Mucosa of rectum (tissue), 2 donors: Measurements from ENCODE around the gene GPR132.

Experiments used
- H3K27ac ChIP-seq, 2 donors: one replicate each; pipeline ENCODE4 v1.7.0; 2013; ENCODE audit warnings: inconsistent platforms in 2 of 2, low read depth in 2 of 2, low read length in 2 of 2
- H3K27me3 ChIP-seq, 2 donors: one replicate each; pipeline ENCODE4 v1.7.0; 2013; ENCODE audit warnings: low read length in 2 of 2; ENCODE audit not compliant: control insufficient read depth in 2 of 2, insufficient read depth in 2 of 2
- H3K36me3 ChIP-seq, 2 donors: one replicate each; pipeline ENCODE4 v1.7.0; 2013; ENCODE audit warnings: low read length in 2 of 2; ENCODE audit not compliant: control insufficient read depth in 2 of 2, insufficient read depth in 2 of 2
- H3K4me1 ChIP-seq, 2 donors: one replicate each; pipeline ENCODE4 v1.7.0; 2013; ENCODE audit warnings: low read length in 2 of 2, mild to moderate bottlenecking in 1 of 2; ENCODE audit not compliant: control insufficient read depth in 2 of 2, insufficient read depth in 2 of 2
- H3K4me3 ChIP-seq, 2 donors: one replicate each; pipeline ENCODE4 v1.7.0; 2013; ENCODE audit warnings: low read length in 2 of 2
- H3K9ac ChIP-seq, 2 donors: one replicate each; pipeline ENCODE4 v1.7.0; 2013; ENCODE audit warnings: low read length in 2 of 2, low read depth in 1 of 2, mild to moderate bottlenecking in 1 of 2
- H3K9me3 ChIP-seq, 2 donors: one replicate each; pipeline ENCODE4 v1.7.0; 2013; ENCODE audit warnings: low read length in 2 of 2; ENCODE audit not compliant: control insufficient read depth in 2 of 2
- donor health status: healthy.
- donor health status: Normal muscosa, but diverticular disease.

Gene GPR132

DNA sequence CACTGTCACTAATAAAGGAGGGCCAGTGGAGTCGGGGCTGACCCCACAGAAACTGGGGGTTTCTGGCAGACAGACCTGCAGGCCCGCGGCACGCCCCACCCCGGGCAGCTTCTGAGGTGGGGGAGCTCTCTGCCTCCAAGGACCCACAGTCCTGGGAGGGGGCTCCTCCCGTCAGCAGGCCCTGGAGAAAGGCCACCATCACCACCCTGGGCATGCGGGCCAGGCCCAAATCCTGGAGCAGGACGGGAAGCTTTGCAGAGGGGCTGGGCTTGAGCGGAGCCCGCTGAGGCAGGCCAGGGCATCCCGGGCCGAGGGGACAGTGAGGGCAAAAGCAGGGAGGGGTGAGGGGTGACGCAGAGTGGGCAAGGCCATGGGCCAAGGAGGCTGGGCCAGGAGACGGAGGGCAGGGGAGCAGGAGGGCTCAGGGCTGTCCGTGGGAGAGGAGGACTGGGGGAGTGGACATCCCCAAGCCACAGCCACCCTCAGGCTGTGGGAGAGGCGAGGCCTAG, 11.1 kb upstream of the GPR132 start:
- H3K27me3 ChIP-seq = peaks cover 4 to 5% of the 10 kb centered on the region in 2 donors
- no peaks in the 10 kb centered on the region for H3K36me3 ChIP-seq
- H3K9me3 ChIP-seq = no peaks in the 10 kb centered on the region
- no peak overlapping the region for H3K27ac ChIP-seq
- peaks cover 0 to 4% of the 10 kb centered on the region in 2 donors for H3K4me1 ChIP-seq
- no peak overlapping the region for H3K4me3 ChIP-seq
- no peak overlapping the region for H3K9ac ChIP-seq

DNA sequence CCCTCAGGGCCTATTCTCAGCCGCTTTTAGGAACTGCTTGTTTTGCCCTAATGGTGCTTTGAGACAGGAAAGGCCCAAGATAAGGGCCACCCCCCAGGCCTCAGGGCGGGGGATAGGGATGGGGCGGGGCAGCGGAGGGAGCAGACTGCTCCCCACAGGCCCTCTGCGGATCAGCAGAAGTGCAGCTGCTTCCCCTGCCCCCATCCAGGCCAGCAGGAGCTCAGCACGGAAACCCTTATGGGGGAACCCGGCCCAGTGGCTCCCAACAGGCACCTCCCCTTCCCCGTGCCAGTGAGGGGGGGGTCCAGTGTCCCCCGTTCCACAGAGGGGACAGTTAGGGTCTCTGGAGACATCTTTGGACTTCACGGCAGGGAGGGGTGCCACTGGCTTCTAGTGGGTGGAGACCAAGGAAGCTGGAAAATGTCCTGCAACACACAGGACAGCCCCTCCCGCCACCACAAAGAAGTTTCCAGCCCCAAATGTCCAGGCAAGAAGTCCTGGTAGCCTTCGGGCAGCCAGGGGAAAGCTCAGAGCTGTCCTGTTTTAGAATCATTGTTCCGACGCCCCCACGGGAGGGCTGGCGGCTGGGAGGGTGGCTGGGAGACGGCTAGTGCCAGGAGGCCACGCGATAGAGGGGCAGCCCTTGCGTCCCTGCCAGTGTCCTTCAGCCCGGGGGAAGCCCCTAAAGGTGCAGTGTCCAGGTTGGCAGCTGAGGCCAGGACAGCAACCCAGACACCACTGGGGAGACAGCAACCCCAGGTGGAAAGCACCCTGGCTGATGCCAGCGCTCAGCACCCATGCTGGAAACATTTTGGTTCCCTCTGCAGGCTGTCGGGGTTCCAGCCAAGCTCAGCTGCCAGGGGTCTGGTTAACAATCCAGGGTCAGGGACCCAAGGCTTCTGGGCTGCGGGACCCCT, 10.4 kb upstream of the GPR132 start:
- Histone ChIP-seq H3K27me3 (peaks cover 4 to 5% of the 10 kb centered on the region in 2 donors), H3K4me3 (no peak overlapping the region), H3K4me1 (peaks cover 0 to 4% of the 10 kb centered on the region in 2 donors), H3K9me3 (no peaks in the 10 kb centered on the region), H3K27ac (peak overlapping the region in 1 of 2 donors; percentile 23), H3K36me3 (no peaks in the 10 kb centered on the region), H3K9ac (no peak overlapping the region)

DNA sequence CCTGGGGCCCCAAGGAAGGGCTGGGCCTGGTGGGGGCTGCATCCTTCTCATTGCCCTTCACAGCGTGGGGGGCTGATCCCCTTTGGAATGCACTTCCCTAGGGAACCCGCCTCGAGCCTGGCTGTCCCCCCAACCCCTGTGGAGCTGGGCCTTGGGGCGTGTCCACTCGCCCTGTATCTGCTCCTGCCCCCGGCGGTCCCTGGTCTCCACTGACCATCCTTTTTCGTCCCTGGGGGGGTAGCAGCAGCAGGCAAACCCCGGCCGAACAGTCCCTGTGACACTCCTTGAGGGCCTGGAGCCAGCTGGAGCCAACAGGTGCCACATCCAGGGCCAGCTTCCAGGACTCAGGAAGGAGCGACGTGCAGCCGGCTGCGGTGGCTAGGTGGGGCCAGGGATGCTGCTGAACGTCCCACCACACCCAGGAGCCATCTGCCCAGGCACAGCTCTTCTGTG, 9.4 kb upstream of the GPR132 start:
- Histone ChIP-seq H3K36me3 (no peaks in the 10 kb centered on the region), H3K27me3 (peaks cover 4 to 5% of the 10 kb centered on the region in 2 donors), H3K9ac (no peak overlapping the region), H3K9me3 (no peaks in the 10 kb centered on the region), H3K27ac (no peak overlapping the region), H3K4me3 (no peak overlapping the region), H3K4me1 (peaks cover 3 to 4% of the 10 kb centered on the region in 2 donors)

DNA sequence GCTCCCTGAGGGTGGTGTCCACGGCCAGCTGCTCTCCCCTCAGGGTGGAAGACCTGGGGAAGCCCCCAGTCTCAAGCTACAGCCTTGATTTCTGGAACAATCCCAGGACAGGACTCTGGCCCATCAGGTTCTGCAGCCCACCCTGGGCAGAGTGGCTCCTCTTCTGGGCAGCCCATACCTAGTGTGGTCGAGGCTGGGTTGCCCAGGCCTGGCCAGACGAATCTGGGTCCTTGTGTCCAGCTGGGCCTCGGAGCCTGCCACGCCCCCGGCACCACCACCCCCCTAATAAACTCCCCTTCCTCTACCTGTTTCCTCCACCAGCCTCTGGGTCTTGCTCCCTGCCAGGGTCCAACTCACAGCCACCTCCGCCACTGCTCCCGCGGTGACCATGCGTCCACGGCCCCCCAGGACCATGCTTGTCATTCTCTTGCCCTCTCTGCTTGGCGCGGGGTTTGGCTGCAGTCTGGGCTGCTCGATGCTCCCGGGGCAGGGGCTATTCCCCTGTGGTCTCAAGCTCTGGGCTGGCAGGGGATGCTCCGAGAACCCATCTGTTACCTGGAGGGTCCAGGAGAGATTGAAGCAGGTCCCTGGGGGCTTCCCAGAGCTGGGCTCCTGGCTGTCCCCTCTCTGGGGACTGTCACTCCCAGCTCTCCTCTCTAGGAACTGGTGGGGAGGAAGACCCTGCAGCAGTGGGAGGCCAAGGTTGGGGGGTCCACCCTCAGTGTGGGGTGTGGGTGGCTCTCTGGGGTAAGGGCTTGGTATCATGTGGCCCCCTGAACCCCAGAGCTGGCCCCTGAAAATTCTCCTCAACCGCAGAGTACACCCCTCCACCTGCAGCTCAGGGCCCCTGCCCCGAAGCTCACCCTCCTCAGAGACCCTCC, 8.7 kb upstream of the GPR132 start:
- H3K9me3 ChIP-seq = no peaks in the 10 kb centered on the region
- no peaks in the 10 kb centered on the region for H3K36me3 ChIP-seq
- no peak overlapping the region for H3K9ac ChIP-seq
- H3K4me1 ChIP-seq = peaks cover 3 to 4% of the 10 kb centered on the region in 2 donors
- no peak overlapping the region for H3K27ac ChIP-seq
- no peak overlapping the region for H3K4me3 ChIP-seq
- peaks cover 4 to 5% of the 10 kb centered on the region in 2 donors for H3K27me3 ChIP-seq

DNA sequence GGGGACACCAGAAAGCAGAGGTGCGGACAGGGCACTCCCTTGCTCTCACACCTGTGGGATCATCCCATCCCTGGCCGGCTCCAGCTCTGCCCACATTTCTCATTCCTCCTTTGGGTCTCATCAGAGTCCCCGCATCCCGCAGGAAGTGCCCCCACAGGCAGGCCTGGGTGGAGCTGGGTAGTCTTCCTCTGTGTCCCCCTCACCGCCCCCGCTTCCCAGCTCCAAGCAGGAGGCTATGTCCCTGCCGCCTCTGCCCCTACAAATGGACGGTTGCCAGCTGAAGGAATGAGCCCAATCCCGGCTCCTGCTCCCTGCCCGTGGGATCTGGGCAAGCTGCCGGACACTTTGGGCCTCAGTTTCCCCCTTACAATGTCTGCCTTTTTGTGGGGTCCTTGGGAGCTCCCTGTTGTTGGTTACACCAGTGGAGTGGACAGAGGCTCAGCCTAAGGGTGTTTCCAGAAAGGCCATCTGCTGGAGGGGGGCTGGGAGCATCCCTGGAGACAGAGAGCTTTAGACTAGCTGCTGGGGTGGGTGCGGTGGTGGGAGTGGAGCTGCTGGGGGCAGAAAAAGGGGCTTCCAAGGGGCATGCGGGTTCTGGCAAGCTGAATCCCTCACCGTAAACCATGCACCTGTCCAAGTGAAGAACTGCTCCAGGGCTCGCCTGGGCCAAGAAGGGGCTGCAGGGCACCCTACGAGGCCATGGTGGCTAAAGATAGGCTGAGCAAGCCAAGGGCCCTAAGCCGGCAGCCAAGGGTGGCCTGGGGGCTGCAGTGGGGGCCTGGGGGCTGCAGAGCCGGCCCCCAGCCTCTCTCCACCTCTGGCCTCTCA, 7.9 kb upstream of the GPR132 start:
- Histone ChIP-seq H3K36me3 (no peaks in the 10 kb centered on the region), H3K27ac (no peak overlapping the region), H3K9me3 (no peaks in the 10 kb centered on the region), H3K27me3 (peaks cover 4 to 5% of the 10 kb centered on the region in 2 donors), H3K4me3 (no peak overlapping the region), H3K4me1 (peaks cover 3 to 4% of the 10 kb centered on the region in 2 donors), H3K9ac (no peak overlapping the region)

DNA sequence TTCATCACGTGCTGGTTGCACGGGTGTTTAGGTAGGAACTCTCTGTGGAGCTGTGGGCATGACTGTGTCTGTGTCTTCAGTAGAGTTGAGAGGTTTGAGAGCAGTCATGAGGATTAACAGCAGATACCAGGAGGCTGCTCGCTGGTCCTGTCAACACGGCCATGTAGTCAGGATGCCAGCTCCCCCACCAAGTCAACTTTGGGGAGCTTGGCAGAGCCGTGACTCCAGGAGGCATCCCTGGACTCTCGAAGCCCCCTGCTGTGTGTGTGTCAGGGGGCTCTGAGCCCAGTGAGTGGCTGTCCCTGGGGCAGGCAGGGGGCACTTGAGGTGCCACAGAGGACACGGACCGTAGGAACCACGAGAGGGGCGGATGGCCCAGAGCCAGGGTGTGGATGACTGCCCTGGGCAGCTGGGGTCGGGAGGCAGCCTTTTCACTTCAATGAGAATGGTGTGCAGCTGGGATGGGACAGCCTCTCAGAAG, 7.2 kb upstream of the GPR132 start:
- Histone ChIP-seq H3K27ac (no peak overlapping the region), H3K4me3 (no peak overlapping the region), H3K36me3 (no peaks in the 10 kb centered on the region), H3K4me1 (peaks cover 4 to 5% of the 10 kb centered on the region in 2 donors), H3K9me3 (no peaks in the 10 kb centered on the region), H3K27me3 (peaks cover 4 to 5% of the 10 kb centered on the region in 2 donors), H3K9ac (no peak overlapping the region)

DNA sequence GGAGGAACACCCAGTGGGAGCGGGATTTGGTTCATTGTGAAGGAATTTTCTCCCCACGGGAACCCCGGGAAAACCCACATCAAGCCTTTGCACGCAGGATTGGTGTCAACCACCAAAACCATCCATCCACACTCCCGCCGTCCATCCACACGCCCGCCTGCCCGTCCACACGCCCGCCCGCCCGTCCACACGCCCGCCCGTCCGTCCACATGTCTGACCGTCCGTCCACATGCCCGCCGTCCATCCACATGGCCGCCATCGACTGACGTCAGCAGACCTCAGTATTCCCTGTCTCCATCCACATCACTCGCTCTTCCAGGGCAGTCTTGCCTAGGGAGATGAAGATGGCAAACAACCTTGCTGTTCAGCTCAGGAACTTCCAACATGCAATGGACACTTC, 6.7 kb upstream of the GPR132 start:
- Histone ChIP-seq H3K27ac (no peak overlapping the region), H3K4me1 (peaks cover 4 to 7% of the 10 kb centered on the region in 2 donors)

DNA sequence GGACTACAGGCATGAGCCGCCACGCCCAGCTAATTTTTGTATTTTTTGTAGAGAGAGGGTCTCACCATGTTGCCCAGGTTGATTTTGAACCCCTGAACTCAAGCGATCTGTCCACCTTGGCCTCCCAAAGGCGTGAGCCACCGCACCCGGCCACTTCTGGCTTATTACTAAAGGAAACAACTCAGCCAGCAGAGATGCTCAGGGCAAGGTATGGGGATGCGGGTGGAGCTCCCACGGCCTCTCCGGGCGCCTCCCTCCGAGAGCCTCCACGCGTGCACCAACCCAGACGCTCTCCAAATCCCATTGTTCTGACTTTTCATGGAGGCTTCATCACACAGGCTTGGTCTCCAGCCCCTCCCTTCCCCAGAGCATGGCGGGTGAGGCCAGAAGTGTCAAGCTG, 6.1 kb upstream of the GPR132 start:
- Histone ChIP-seq H3K9ac (no peak overlapping the region), H3K27ac (no peak overlapping the region), H3K9me3 (no peaks in the 10 kb centered on the region), H3K36me3 (no peaks in the 10 kb centered on the region), H3K4me3 (no peak overlapping the region), H3K4me1 (peaks cover 4 to 9% of the 10 kb centered on the region in 2 donors), H3K27me3 (peaks cover under 1 to 5% of the 10 kb centered on the region in 2 donors)

More for the DNA sequence above, 6.7 kb upstream of the GPR132 start:
- Histone ChIP-seq H3K4me3 (no peak overlapping the region), H3K27me3 (peaks cover 4 to 5% of the 10 kb centered on the region in 2 donors), H3K36me3 (no peaks in the 10 kb centered on the region), H3K9ac (no peak overlapping the region), H3K9me3 (no peaks in the 10 kb centered on the region)

DNA sequence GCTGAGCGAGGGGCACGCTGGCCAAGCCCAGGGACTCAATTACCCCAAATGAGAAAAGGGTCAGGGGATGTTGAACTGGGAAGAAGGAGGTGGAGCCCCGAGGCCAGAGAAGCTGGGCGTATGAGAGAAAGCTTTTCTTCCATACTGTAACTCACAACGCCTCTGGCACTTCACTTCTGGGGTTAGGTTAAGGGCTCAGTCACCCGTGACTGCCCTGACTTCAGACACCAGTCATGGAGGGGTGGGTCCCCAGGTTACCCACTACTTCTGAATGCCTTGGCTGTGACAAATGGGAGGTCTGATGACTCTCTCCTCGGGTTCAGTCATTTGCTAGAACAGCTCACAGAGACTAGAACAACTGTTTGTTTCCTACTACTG, 5.5 kb upstream of the GPR132 start:
- Histone ChIP-seq H3K4me3 (no peak overlapping the region), H3K9ac (no peak overlapping the region), H3K27me3 (peaks cover 0 to 5% of the 10 kb centered on the region in 2 donors), H3K36me3 (no peaks in the 10 kb centered on the region), H3K27ac (peak overlapping the region in 1 of 2 donors; percentile 43), H3K4me1 (peaks cover 3 to 9% of the 10 kb centered on the region in 2 donors), H3K9me3 (no peaks in the 10 kb centered on the region)
